ENCODE results near the gene PHACTR1. TPM values are rescaled to one million over a fixed set of nuclear protein-coding genes. Genes with fewer than 3 reads are reported as not detected.

Gene PHACTR1
- total RNA-seq, 1 experiment from 2014 or later: not detected

DNA sequence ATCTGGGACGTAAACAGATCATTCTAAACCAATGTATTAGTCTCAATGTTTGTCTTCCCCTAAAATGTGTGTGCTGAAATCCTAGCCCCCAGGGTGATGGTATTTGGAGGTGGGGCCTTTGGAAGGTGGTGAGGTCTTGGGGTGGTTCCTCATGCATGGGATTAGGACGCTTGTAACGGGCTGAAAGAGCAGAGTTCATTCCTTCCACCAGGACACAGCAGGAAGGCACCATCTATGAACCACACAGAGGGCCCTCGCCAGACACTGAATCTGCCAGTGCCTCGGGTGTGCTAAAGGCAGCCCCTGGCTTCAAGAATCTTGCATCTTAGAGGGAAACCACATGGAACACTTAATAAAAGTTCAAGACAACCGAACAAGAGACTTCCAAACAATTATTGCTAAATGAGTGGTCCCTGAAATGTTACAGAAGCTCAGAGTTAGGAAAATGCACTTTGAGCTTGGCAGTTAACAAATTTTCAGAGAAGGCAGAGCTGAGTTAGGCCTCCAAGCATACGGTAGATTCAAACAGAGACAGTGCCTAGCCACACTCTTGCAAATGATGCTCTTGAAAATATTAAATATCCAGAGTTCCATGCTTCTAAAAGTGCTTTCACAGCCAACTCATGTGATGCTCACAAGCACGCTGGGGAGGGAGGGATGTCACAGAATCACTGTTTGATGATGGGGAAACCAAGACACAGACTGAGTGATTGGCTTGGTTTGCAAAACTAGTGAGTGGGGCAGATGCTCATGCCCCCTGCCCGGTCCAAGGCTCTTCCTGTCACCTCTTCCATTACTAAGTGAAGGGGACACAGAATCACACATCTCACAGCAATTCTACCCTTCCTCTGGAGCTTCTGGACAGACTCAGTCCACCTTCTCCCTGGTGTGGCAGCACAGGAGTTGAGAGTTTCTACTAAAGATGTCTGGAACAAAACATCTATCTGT lies 584.4 kb downstream of the PHACTR1 start:
- Histone ChIP-seq H3F3A (ENCODE audit: low read length, unreplicated experiment) (no peaks in the 10 kb centered on the region), H3K9ac (ENCODE audit: low read length) (no peak overlapping the region), H2AFZ (ENCODE audit: low read length) (no peak overlapping the region), H3K4me2 (ENCODE audit: low read length) (no peak overlapping the region), H3K36me3 (ENCODE audit: low read depth, low read length) (peaks cover 3% of the 10 kb centered on the region; the same call in 1 of the 2 replicates), H3K79me2 (ENCODE audit: low read length) (no peaks in the 10 kb centered on the region), H3K27ac (ENCODE audit: low read length) (no peak overlapping the region), H3K4me3 (ENCODE audit: low read length) (no peak overlapping the region), H3K27me3 (ENCODE audit: low read length) (no peaks in the 10 kb centered on the region), H3K9me2 (replicated peaks; ENCODE audit: low read length) (no peaks in the 10 kb centered on the region), H3K9me3 (ENCODE audit: low read length) (no peaks in the 10 kb centered on the region), H3K4me1 (ENCODE audit: insufficient read depth, low read length) (peaks cover 16% of the 10 kb centered on the region), H4K20me1 (ENCODE audit: low read length) (no peaks in the 10 kb centered on the region)
- no peak for DNase-seq
- ATAC-seq: no peak
- intact Hi-C loops (cut with micrococcal nuclease): no loop called here
- ChIA-PET POLR2A (ENCODE audit: unreplicated experiment) (no interaction called here), CTCF (no interaction called here)
- no peak for TF ChIP-seq EZH2 (IDR thresholded peaks at IDR 0.05; ENCODE audit: low read length, unreplicated experiment)
- TF ChIP-seq, protein P1, sequence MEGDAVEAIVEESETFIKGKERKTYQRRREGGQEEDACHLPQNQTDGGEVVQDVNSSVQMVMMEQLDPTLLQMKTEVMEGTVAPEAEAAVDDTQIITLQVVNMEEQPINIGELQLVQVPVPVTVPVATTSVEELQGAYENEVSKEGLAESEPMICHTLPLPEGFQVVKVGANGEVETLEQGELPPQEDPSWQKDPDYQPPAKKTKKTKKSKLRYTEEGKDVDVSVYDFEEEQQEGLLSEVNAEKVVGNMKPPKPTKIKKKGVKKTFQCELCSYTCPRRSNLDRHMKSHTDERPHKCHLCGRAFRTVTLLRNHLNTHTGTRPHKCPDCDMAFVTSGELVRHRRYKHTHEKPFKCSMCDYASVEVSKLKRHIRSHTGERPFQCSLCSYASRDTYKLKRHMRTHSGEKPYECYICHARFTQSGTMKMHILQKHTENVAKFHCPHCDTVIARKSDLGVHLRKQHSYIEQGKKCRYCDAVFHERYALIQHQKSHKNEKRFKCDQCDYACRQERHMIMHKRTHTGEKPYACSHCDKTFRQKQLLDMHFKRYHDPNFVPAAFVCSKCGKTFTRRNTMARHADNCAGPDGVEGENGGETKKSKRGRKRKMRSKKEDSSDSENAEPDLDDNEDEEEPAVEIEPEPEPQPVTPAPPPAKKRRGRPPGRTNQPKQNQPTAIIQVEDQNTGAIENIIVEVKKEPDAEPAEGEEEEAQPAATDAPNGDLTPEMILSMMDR (conservative IDR thresholded peaks at IDR 0.05; ENCODE audit: low read depth, low read length): no peak
- TF ChIP-seq EZH2phosphoT487 (IDR thresholded peaks at IDR 0.05; ENCODE audit: borderline replicate concordance, low read length): no peak
- no TSS peak for BruUV-seq (replicated peaks)

DNA sequence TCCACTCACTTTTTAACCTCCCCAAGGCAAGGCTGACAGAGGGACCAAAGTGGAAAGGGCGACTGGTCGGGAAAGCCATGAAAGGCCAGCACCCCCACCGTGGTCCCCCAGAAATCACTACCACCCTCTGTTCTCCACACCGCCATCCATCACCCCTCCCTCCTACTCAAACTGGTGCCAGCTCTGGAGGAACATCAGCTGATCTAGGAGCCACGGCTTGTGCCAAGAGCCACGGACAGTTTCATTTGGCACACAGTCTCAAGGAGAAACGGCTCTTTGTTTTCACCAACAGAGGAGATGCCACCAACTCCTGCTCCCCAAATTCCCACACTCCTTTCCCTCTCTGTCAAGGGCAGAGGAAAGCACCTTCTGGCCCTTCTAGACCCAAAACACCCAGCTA lies 585.7 kb downstream of the PHACTR1 start:
- H3K36me3 ChIP-seq (ENCODE audit: low read depth, low read length): peaks cover 9% of the 10 kb centered on the region; the same call in 1 of the 2 replicates
- no peak for ATAC-seq
- TF ChIP-seq, protein P1 (conservative IDR thresholded peaks at IDR 0.05; ENCODE audit: low read depth, low read length): no peak
- no peak for TF ChIP-seq EZH2phosphoT487 (IDR thresholded peaks at IDR 0.05; ENCODE audit: borderline replicate concordance, low read length)
- H3K79me2 ChIP-seq (ENCODE audit: low read length): no peaks in the 10 kb centered on the region
- BruUV-seq (replicated peaks): no TSS peak
- peak overlapping the region; percentile 17; the same call in 1 of the 2 replicates for H3K4me2 ChIP-seq (ENCODE audit: low read length)
- no peaks in the 10 kb centered on the region for H3F3A ChIP-seq (ENCODE audit: low read length, unreplicated experiment)
- H3K9me2 ChIP-seq (replicated peaks; ENCODE audit: low read length): no peaks in the 10 kb centered on the region
- ChIA-PET POLR2A (ENCODE audit: unreplicated experiment) (interaction anchor here (1.0 kb wide), 1 partner anchor 26 kb away, joined by 8 read pairs; the partner anchor contains the start of gene TBC1D7), CTCF (interaction anchor here (1.0 kb wide), 1 partner anchor 107 kb away, joined by 3 read pairs; no protein-coding TSS in a partner anchor)
- intact Hi-C loops (cut with micrococcal nuclease): loop anchor here (2.0 kb wide), 1 partner anchor 27 kb away; the partner anchor contains the start of gene TBC1D7
- no peak overlapping the region for H3K4me3 ChIP-seq (ENCODE audit: low read length)
- no peak overlapping the region for H3K9ac ChIP-seq (ENCODE audit: low read length)
- H3K4me1 ChIP-seq (ENCODE audit: insufficient read depth, low read length): peaks cover 16% of the 10 kb centered on the region
- H2AFZ ChIP-seq (ENCODE audit: low read length): no peak overlapping the region
- H4K20me1 ChIP-seq (ENCODE audit: low read length): no peaks in the 10 kb centered on the region
- H3K27me3 ChIP-seq (ENCODE audit: low read length): no peaks in the 10 kb centered on the region
- peak overlapping the region; percentile 34 for H3K27ac ChIP-seq (ENCODE audit: low read length)
- no peaks in the 10 kb centered on the region for H3K9me3 ChIP-seq (ENCODE audit: low read length)
- DNase-seq: no peak

All from PC-3 (cell line).